Left forelimb (tissue), 1 donor: Measurements from ENCODE around the gene COA5.

Source experiments
- DNase-seq: peaks from one replicate; pipeline ENCODE4 v3.0.0-alpha.2; 2018; ENCODE audit warnings: low spot score

The COA5 gene, protein sequence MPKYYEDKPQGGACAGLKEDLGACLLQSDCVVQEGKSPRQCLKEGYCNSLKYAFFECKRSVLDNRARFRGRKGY

GRCh38 chr2:98608116-98608961 lies at the start of gene COA5, which contains the start of gene UNC50:
Gene COA5 (minus strand): TSS chr2:98608512. CDS start chr2:98608405, 107 bp downstream.
Gene UNC50 (plus strand): TSS chr2:98608589. CDS start chr2:98609760, 1,171 bp downstream.
- DNase-seq: peak; percentile 94

DNA sequence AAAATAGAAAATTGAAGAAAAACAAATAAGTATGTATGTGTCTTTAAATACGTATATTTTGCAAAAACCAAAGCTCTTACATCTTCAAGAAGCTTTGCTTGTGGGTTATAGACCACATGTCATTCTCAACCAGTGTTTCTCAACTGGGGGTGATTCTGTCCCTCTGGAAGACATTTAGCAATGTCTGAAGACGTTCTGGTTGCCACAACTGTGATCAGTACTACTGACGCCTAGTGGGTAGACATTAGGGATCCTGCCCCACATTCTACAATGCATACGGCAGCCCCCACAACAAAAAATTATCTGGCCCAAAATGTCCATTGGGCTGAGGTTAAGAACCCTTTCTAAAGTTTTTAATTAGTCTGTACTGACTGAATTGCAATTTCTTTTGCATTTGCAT lies 48.5 kb upstream of the COA5 start:
- DNase-seq: no peak

DNA sequence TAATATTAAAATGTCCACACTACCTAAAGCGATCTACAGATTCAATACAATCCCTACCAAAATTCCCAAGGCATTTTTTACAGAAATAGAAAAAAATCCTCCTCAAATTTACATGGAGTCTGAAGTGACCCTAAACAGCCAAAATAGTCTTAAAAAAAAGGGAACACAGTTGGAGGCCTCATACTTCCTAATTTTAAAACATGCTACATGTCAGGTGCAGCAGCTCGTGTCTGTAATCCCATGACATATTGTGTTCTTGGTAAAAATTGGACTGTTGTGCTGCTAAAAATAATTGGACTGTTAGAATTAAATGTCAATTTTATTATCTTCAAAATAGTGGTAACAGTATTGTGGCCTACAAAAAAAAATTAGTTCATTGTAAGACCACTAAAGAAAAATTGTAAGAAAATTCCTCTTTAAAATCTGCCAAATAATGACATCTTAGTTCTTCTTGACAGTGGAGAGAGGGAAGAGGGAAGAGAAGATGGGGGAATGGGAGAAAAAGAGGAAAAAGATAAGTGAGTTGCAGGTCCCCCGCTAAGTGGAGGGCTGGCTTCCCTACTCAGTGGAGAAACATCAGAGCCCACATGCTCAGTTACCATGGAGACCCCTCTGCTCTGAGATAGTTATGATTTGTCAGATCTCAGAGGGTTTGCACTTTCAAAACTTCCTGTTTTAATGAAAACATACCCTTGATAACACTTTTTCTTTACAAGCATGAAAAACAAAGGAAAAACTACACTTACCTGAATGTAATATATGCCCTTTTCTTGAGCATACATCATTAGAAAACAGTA lies 46.6 kb upstream of the COA5 start:
- DNase-seq: no peak

DNA sequence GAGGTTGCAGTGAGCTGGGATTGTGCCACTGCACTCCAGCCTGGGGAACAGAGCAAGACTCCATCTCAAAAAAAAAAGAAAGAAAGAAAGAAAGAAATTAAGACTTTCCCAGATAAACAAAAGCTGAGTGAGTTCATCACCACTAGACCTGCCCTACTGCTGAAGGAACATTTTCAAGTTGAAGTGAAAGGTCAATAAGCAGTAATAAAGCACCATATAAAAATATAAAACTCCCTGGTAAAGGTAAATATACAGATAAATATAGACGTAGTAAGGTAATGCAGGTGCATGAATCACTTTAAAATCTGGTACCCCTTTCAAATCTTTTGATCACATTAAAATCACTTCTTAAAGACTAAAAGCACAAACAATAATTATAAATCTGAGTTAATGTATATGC lies 42.7 kb upstream of the COA5 start:
- DNase-seq: no peak

GRCh38 chr2:98649992-98650375 lies 41.7 kb upstream of the COA5 start:
- DNase-seq: no peak

GRCh38 chr2:98649135-98649991 lies 41.1 kb upstream of the COA5 start:
- peak; percentile 72 for DNase-seq

- no peak for DNase-seq
Measured at GRCh38 chr2:98648451-98648850, 40.1 kb upstream of the COA5 start.

DNA sequence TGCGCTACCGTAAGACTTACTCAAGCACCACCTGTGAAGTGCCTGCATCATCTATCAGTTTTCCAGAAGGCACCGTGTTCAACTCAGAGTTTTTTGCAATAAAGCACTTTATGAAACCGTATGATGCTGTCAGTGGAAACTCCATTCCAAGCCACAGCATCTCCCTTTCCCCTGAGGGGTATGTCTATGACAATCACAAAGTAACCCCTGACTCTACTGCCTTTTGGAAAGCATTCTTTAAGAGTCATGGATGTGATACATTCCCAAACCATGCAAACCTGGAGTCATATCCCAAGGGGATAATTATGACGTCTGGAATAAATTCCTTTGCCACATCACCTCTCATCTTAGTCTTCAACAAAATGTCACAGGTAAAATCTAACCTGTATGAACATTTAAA lies 39.3 kb upstream of the COA5 start:
- DNase-seq: no peak

DNA sequence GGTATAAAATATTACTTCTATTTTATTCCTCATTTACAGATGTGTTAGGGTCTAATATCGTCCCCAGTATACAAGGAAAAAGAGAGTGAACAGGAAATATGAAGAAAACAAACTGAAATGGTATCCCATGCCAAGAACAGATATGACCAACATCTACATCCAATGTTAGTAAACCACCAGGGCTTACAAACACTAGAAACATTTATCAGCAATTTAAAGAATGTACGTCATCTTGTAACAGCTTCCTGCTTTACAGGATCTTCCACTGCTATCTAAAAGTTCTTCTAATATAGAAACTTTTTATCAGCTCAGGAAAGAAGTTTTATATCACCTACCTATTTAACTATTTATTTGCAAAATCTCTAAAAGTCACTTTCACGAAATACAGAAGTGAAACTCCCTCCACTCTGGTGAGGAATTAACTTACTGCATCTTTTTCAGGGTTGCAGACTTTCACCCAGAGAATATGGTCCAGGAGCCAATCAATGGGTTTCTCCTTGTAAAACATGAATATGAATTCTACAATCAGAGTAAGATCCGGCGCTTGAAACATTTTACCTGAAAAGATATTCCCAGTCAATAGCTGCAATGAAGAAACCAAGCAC lies 35.3 kb upstream of the COA5 start:
- DNase-seq: no peak

GRCh38 chr2:98637401-98638147 lies 29.3 kb upstream of the COA5 start:
- DNase-seq: no peak

DNA sequence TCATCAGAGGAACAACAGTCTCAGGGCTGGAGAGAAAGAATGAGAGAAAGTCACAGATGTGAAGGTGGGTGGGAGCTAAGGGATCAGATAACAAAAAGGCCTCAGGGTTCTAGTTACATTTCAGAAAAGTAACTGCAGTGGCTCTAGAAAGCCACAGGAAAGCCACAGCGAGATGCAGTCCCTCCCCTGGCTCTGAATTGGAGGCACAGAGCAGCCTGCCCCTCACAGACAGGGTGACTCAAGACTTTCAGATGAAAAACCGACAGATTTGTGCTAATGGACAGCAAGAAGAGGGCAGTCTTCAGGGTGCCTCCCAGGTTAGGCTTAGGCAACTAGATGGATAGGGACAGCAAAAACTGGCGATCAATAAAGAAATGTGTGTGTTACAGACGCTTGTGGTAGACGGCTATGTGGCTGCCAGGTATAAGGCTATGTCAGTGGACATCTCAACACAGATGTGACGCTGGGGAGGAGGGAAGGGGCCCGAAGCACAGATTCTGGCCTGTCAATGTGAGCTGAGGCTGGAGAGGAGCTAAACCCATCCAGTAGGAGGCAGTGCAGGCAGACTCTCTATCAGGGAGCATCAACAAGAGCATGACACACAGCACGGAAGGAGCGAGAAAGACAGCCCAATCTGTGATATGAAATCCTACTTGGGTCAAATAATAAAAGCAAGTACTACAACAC lies 26.2 kb upstream of the COA5 start:
- no peak for DNase-seq

DNA sequence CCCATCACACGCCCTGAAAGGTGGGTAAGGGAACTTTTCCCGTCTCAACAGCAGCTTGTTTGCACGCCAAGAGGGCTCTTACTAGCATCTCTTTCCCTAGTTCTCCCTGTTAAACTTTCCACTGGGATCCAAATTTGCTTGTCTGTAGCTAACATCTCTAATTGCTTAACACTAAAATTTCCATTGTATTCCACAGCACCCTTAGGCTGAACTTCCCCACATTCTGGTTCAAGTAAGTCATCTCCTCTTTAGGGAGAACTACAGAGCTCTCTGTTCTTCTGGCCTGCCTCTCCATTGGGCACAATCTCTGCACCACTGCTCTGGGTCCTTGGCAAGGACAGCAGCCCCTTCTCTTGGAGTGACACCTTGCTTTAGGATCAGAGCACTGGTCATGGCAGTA lies 24.0 kb upstream of the COA5 start:
- no peak for DNase-seq

- no peak for DNase-seq
Measured at GRCh38 chr2:98623657-98624056, 15.3 kb upstream of the COA5 start.

GRCh38 chr2:98617149-98617548 lies 8.8 kb upstream of the COA5 start:
- no peak for DNase-seq

GRCh38 chr2:98615481-98615880 lies 7.2 kb upstream of the COA5 start:
- DNase-seq: no peak

DNA sequence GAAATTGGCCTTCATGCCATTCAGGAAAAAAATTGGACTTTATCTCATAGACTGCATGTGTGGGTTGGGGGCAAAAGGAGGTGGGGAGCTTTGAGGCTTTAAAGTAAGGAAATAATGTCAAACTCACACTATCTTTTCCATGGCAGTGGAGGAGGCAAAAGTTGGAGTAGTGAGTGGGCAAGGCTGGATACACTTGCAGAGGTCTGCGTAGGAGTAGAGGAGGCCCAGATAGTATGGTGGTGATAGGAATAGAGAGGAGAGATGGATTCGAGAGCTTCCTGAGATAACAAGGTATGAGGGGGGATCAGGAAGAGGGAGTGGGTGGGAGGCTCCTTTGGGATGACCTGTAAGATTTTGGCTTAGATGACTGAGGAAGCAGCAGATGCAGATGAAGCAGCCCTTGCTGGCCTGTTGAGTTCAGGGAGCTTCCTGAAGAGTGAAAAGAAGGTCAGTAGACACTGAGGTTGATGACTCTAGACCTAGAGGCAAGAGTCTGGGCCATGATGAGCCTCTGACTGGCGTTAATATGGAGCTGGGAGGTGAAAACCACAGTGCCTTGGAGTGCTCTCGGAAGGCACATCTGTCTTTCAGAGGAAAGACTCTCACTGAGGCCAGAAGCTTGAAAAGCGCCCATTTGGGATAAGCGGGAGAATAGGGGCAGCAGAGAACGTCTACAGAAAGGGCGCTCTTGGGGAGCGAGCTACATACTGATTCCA lies 5.9 kb upstream of the COA5 start:
- DNase-seq: no peak

DNA sequence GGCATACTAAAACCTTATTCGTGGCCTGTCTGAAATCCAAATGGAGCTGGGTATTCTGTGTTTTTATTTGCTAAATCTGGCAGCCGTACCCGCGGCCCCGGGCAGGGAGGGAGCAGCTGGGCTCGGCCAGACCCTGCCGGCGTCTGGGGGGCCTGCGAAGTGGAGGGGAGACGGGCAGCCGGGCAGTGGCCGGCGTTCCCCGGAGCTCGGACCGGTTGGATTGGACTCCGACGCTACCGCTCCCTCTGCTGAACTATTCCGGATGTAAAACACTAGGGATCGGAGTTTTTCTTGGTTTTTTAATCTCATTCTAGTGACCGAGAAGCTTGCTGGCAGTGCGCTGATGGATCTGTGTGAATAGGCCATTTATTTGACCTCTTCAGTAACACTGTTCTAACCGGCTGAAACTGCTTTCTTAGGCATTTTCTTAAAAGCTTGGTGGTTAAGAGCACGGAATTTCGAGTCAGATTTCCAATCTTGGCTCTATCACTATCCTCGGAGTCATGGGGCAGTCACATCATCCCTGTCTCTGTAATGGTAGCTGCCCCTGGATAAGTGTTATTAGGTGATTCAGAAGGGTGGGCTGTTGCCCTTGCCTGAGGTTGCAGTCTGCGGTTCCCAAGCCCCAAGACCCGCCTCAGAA lies 771 bp upstream of the COA5 start:
- peak; percentile 72 for DNase-seq

- DNase-seq: no peak
Measured at GRCh38 chr2:98607741-98608115, 584 bp downstream of the COA5 start.

DNA sequence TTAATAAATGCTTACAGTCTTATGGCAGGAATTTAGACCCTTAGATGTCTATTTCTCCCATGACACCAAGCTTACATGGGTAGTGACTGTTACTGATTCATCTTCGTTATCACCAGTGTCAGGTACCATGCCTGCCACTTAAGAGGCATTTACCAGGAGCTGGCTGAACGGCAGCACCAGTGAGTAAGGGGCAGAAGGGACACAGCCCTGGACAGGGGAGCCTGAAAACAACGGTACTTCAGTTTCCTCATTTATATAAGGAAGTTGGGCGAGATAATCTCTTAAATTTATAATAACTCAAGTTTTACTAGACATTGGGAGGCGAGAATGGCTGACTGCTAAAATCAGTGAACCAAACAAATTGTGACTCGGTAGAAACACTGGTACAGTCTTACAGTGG lies 1.2 kb downstream of the COA5 start:
- DNase-seq: no peak
